Measurements from ENCODE around the gene RAB4A.

DNA sequence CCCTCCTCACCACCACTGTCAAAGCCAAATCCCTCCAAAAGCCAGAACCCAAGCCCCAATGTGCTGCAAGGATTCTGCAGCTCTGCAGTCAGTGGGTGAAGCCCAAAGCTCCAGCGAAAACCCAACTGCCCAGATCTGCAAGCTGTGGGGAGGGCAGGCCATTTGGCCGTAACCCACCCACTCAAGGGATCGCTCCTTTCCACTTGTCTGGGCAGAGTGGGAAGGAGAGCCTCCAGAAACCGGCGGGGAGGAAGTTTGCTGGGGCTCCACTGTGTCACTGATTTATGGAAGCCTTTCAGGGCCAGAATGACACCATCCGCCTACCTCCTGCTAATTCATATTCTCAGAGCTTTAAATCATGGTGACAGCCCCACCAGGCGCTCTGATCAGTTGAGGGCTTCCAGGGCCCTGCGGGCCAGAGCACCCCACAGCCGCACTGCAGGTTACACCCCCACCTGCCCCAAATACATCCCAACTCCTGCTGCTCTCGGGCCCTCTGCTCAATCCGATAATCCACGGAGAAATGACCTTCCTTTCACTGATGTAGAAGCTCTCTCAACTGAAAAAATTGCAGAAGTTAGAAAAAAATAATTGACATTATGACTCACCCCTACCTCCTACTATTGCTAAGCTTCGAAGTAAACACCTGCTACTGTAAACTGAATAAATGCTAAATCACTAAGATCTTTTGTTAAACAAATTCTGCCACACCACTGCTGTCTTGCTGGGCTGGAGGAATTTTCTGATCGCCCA lies 40.6 kb upstream of the RAB4A start:
- TF ChIP-seq, protein P1, sequence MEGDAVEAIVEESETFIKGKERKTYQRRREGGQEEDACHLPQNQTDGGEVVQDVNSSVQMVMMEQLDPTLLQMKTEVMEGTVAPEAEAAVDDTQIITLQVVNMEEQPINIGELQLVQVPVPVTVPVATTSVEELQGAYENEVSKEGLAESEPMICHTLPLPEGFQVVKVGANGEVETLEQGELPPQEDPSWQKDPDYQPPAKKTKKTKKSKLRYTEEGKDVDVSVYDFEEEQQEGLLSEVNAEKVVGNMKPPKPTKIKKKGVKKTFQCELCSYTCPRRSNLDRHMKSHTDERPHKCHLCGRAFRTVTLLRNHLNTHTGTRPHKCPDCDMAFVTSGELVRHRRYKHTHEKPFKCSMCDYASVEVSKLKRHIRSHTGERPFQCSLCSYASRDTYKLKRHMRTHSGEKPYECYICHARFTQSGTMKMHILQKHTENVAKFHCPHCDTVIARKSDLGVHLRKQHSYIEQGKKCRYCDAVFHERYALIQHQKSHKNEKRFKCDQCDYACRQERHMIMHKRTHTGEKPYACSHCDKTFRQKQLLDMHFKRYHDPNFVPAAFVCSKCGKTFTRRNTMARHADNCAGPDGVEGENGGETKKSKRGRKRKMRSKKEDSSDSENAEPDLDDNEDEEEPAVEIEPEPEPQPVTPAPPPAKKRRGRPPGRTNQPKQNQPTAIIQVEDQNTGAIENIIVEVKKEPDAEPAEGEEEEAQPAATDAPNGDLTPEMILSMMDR (IDR thresholded peaks at IDR 0.05; ENCODE audit: low read length) = no peak
- TF ChIP-seq EZH2phosphoT487 (IDR thresholded peaks at IDR 0.05; ENCODE audit: low read length) (no peak), EZH2 (optimal IDR thresholded peaks at IDR 0.05; ENCODE audit: low read depth, low read length) (no peak)

Data from MM.1S (cell line).